ENCODE results near the gene FAM78A.
A peak's percentile ranks its signal among the peaks of the same experiment; 100 is the strongest.

Gene FAM78A

GRCh38 chr9:131239161-131239975, 36.9 kb downstream of the FAM78A start:
- Histone ChIP-seq H2AFZ (ENCODE audit: low read length) (peak overlapping the region; percentile 11; the same call in 1 of the 2 replicates), H3K9ac (ENCODE audit: low read length) (peak overlapping the region; percentile 67; the same call in 1 of the 2 replicates), H3F3A (ENCODE audit: insufficient read depth, low read length) (peaks cover 8% of the 10 kb centered on the region), H3K4me3 (ENCODE audit: low read length) (no peak overlapping the region), H3K36me3 (replicated peaks; ENCODE audit: insufficient read depth, low read length) (no peaks in the 10 kb centered on the region), H3K9me2 (replicated peaks; ENCODE audit: insufficient read depth, low read length) (no peaks in the 10 kb centered on the region), H3K27ac (ENCODE audit: low read length) (peak overlapping the region; percentile 91), H3K27me3 (replicated peaks; ENCODE audit: insufficient read depth, low read length) (no peaks in the 10 kb centered on the region), H4K20me1 (ENCODE audit: insufficient read depth, low read length) (no peaks in the 10 kb centered on the region), H3K9me3 (replicated peaks; ENCODE audit: insufficient read depth, low read length) (no peaks in the 10 kb centered on the region), H3K4me1 (ENCODE audit: low read length) (peaks cover 25% of the 10 kb centered on the region), H3K79me2 (ENCODE audit: low read length) (no peaks in the 10 kb centered on the region), H3K4me2 (ENCODE audit: low read depth, low read length) (peak overlapping the region; percentile 77; the same call in 1 of the 2 replicates)
- TF ChIP-seq, protein P1, sequence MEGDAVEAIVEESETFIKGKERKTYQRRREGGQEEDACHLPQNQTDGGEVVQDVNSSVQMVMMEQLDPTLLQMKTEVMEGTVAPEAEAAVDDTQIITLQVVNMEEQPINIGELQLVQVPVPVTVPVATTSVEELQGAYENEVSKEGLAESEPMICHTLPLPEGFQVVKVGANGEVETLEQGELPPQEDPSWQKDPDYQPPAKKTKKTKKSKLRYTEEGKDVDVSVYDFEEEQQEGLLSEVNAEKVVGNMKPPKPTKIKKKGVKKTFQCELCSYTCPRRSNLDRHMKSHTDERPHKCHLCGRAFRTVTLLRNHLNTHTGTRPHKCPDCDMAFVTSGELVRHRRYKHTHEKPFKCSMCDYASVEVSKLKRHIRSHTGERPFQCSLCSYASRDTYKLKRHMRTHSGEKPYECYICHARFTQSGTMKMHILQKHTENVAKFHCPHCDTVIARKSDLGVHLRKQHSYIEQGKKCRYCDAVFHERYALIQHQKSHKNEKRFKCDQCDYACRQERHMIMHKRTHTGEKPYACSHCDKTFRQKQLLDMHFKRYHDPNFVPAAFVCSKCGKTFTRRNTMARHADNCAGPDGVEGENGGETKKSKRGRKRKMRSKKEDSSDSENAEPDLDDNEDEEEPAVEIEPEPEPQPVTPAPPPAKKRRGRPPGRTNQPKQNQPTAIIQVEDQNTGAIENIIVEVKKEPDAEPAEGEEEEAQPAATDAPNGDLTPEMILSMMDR (IDR thresholded peaks at IDR 0.05; ENCODE audit: low read length), result no peak
- no peak for DNase-seq

GRCh38 chr9:131238402-131239021, 37.8 kb downstream of the FAM78A start:
- no peaks in the 10 kb centered on the region for H3K9me3 ChIP-seq (replicated peaks; ENCODE audit: insufficient read depth, low read length)
- peaks cover 12% of the 10 kb centered on the region for H3F3A ChIP-seq (ENCODE audit: insufficient read depth, low read length)
- peak overlapping the region; percentile 67 for H3K9ac ChIP-seq (ENCODE audit: low read length)
- peak overlapping the region; percentile 77 for H3K4me2 ChIP-seq (ENCODE audit: low read depth, low read length)
- H3K27me3 ChIP-seq (replicated peaks; ENCODE audit: insufficient read depth, low read length), result no peaks in the 10 kb centered on the region
- peaks cover 25% of the 10 kb centered on the region for H3K4me1 ChIP-seq (ENCODE audit: low read length)
- no peaks in the 10 kb centered on the region for H4K20me1 ChIP-seq (ENCODE audit: insufficient read depth, low read length)
- peak overlapping the region; percentile 40 for H2AFZ ChIP-seq (ENCODE audit: low read length)
- no peaks in the 10 kb centered on the region for H3K36me3 ChIP-seq (replicated peaks; ENCODE audit: insufficient read depth, low read length)
- TF ChIP-seq EZH2 (optimal IDR thresholded peaks at IDR 0.05; ENCODE audit: low read depth, low read length) (no peak), EZH2phosphoT487 (IDR thresholded peaks at IDR 0.05; ENCODE audit: low read length) (no peak)
- TF ChIP-seq, protein P1 (IDR thresholded peaks at IDR 0.05; ENCODE audit: low read length), result no peak
- peak overlapping the region; percentile 91 for H3K27ac ChIP-seq (ENCODE audit: low read length)
- no peak overlapping the region for H3K4me3 ChIP-seq (ENCODE audit: low read length)
- H3K9me2 ChIP-seq (replicated peaks; ENCODE audit: insufficient read depth, low read length), result no peaks in the 10 kb centered on the region
- peak; percentile 83 for DNase-seq
- H3K79me2 ChIP-seq (ENCODE audit: low read length), result no peaks in the 10 kb centered on the region

DNA sequence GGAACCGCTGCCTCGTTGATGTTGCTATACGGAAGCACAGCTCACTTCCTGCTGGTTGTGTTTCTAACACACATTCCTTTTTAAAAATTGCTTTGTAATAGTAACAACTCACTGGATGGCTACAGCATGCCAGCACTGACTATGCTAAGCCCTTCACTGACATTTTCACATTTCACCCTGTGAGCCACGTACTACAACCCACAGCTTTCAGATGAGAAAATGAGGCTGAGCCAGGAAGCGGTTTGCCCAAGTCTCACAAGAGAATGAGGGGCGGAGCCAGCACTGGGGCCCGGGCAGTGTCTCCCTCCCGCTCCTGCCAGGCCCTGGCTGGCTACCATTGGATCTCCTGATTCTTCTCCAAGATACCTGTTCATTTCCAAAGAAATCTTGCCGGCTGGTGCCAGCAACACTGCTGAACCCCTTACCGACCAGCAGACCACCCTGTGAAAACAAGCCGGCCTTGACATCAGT, 38.3 kb downstream of the FAM78A start:
- no peak for TF ChIP-seq EZH2 (optimal IDR thresholded peaks at IDR 0.05; ENCODE audit: low read depth, low read length)
- TF ChIP-seq, protein P1 (IDR thresholded peaks at IDR 0.05; ENCODE audit: low read length), result no peak
- TF ChIP-seq EZH2phosphoT487 (IDR thresholded peaks at IDR 0.05; ENCODE audit: low read length), result no peak
- H3K4me2 ChIP-seq (ENCODE audit: low read depth, low read length), result peak overlapping the region; percentile 77
- peaks cover 12% of the 10 kb centered on the region for H3F3A ChIP-seq (ENCODE audit: insufficient read depth, low read length)
- H3K4me1 ChIP-seq (ENCODE audit: low read length), result peaks cover 25% of the 10 kb centered on the region
- no peaks in the 10 kb centered on the region for H3K9me3 ChIP-seq (replicated peaks; ENCODE audit: insufficient read depth, low read length)
- no peaks in the 10 kb centered on the region for H4K20me1 ChIP-seq (ENCODE audit: insufficient read depth, low read length)
- peak overlapping the region; percentile 67 for H3K9ac ChIP-seq (ENCODE audit: low read length)
- H3K27me3 ChIP-seq (replicated peaks; ENCODE audit: insufficient read depth, low read length), result no peaks in the 10 kb centered on the region
- H3K4me3 ChIP-seq (ENCODE audit: low read length), result peak overlapping the region; percentile 31; the same call in 1 of the 2 replicates
- no peaks in the 10 kb centered on the region; the same call in 1 of the 2 replicates for H3K36me3 ChIP-seq (replicated peaks; ENCODE audit: insufficient read depth, low read length)
- H3K79me2 ChIP-seq (ENCODE audit: low read length), result no peaks in the 10 kb centered on the region
- H3K9me2 ChIP-seq (replicated peaks; ENCODE audit: insufficient read depth, low read length), result no peaks in the 10 kb centered on the region
- peak; percentile 93 for DNase-seq
- H2AFZ ChIP-seq (ENCODE audit: low read length), result peak overlapping the region; percentile 40
- peak overlapping the region; percentile 91 for H3K27ac ChIP-seq (ENCODE audit: low read length)
